GM21447 (cell line): ENCODE data around the gene MICAL1.

ENCODE experiments used
- ATAC-seq: cut with Tn5 transposase; IDR thresholded peaks from one replicate; pipeline ENCODE4 v1.9.1; 2021; ENCODE audit not compliant: unreplicated experiment

The MICAL1 gene

GRCh38 chr6:109436041-109436440 is 19.5 kb downstream of the MICAL1 start:
- ATAC-seq: no peak

- ATAC-seq: no peak
Measured at GRCh38 chr6:109434456-109434855, 21.1 kb downstream of the MICAL1 start.

GRCh38 chr6:109429496-109429895 is 26.1 kb downstream of the MICAL1 start:
- ATAC-seq: no peak

- ATAC-seq: no peak
Measured at GRCh38 chr6:109428889-109429477, 26.6 kb downstream of the MICAL1 start.

GRCh38 chr6:109424946-109425345 is 30.6 kb downstream of the MICAL1 start:
- no peak for ATAC-seq

GRCh38 chr6:109421184-109421583 is 34.4 kb downstream of the MICAL1 start:
- no peak for ATAC-seq

- no peak for ATAC-seq
Measured at GRCh38 chr6:109420751-109421150, 34.8 kb downstream of the MICAL1 start.

- ATAC-seq: no peak
Measured at GRCh38 chr6:109417646-109418045, 37.9 kb downstream of the MICAL1 start.

- no peak for ATAC-seq
Measured at GRCh38 chr6:109411034-109411433, 44.5 kb downstream of the MICAL1 start.

- no peak for ATAC-seq
Measured at GRCh38 chr6:109406196-109406595, 49.4 kb downstream of the MICAL1 start.

- ATAC-seq: no peak
Measured at GRCh38 chr6:109397020-109397419, 58.6 kb downstream of the MICAL1 start.

GRCh38 chr6:109396046-109396718 is 59.4 kb downstream of the MICAL1 start:
- ATAC-seq: no peak
